ENCODE data around the gene WHRN. TPM values are rescaled to one million over a fixed set of nuclear protein-coding genes. Genes with fewer than 3 reads are reported as not detected.

Gene WHRN
- total RNA-seq, 1 donor from 2014 or later, result 1.1 TPM

- Histone ChIP-seq H3K36me3 (no peaks in the 10 kb centered on the region), H3K9ac (no peak overlapping the region), H3K9me3 (ENCODE audit: low read depth) (no peaks in the 10 kb centered on the region), H3K4me3 (no peak overlapping the region), H3F3A (ENCODE audit: low read depth) (no peaks in the 10 kb centered on the region), H3K4me2 (no peak overlapping the region), H3K27ac (no peak overlapping the region), H3K4me1 (no peaks in the 10 kb centered on the region), H4K20me1 (ENCODE audit: low read depth) (no peaks in the 10 kb centered on the region), H3K27me3 (peaks cover 3% of the 10 kb centered on the region), H3K79me2 (ENCODE audit: low read depth) (no peaks in the 10 kb centered on the region), H2AFZ (replicated peaks) (no peak overlapping the region)
- Mint-ChIP-seq H3K27ac (no peak overlapping the region), H3K4me3 (no peak overlapping the region), H3K4me1 (no peaks in the 10 kb centered on the region), H3K36me3 (no peaks in the 10 kb centered on the region), H3K27me3 (ENCODE audit: insufficient read depth, low read depth) (peaks cover 4% of the 10 kb centered on the region), H3K9me3 (no peaks in the 10 kb centered on the region)
- DNase-seq (ENCODE audit: low spot score), result no peak
- TF ChIP-seq CTCF (IDR thresholded peaks at IDR 0.05) (no peak), EZH2phosphoT487 (IDR thresholded peaks at IDR 0.05) (no peak)
Measured at GRCh38 chr9:114529285-114529684, 24.0 kb upstream of the WHRN start.

- no peaks in the 10 kb centered on the region for H3K9me3 Mint-ChIP-seq
- no peaks in the 10 kb centered on the region for H3K36me3 Mint-ChIP-seq
- no peaks in the 10 kb centered on the region for H3K9me3 ChIP-seq (ENCODE audit: low read depth)
- H3K4me1 ChIP-seq, result peaks cover 6% of the 10 kb centered on the region
- no peak for DNase-seq (ENCODE audit: low spot score)
- H3K27me3 Mint-ChIP-seq (ENCODE audit: insufficient read depth, low read depth), result peaks cover 5% of the 10 kb centered on the region
- no peak for TF ChIP-seq CTCF (IDR thresholded peaks at IDR 0.05)
- TF ChIP-seq EZH2 (IDR thresholded peaks at IDR 0.05), result no peak
- TF ChIP-seq EZH2phosphoT487 (IDR thresholded peaks at IDR 0.05), result no peak
- H4K20me1 ChIP-seq (ENCODE audit: low read depth), result no peaks in the 10 kb centered on the region
- no peak overlapping the region for H3K27ac ChIP-seq
- no peaks in the 10 kb centered on the region for H3K79me2 ChIP-seq (ENCODE audit: low read depth)
- no peak overlapping the region for H3K9ac ChIP-seq
- H3K4me3 ChIP-seq, result no peak overlapping the region
- no peaks in the 10 kb centered on the region for H3F3A ChIP-seq (ENCODE audit: low read depth)
- peaks cover 7% of the 10 kb centered on the region for H3K4me1 Mint-ChIP-seq
- H3K27ac Mint-ChIP-seq, result no peak overlapping the region
- no peaks in the 10 kb centered on the region for H3K36me3 ChIP-seq
- H3K27me3 ChIP-seq, result peaks cover 3% of the 10 kb centered on the region
- no peak overlapping the region for H3K4me2 ChIP-seq
- H3K4me3 Mint-ChIP-seq, result no peak overlapping the region
- H2AFZ ChIP-seq (replicated peaks), result no peak overlapping the region
Measured at GRCh38 chr9:114526807-114527206, 21.5 kb upstream of the WHRN start.

GRCh38 chr9:114525513-114525912 is 20.2 kb upstream of the WHRN start:
- Mint-ChIP-seq H3K36me3 (no peaks in the 10 kb centered on the region), H3K27me3 (ENCODE audit: insufficient read depth, low read depth) (peaks cover 8% of the 10 kb centered on the region), H3K9me3 (no peaks in the 10 kb centered on the region), H3K4me3 (no peak overlapping the region), H3K27ac (no peak overlapping the region), H3K4me1 (peaks cover 7% of the 10 kb centered on the region)
- TF ChIP-seq EZH2 (IDR thresholded peaks at IDR 0.05) (no peak), CTCF (IDR thresholded peaks at IDR 0.05) (no peak), EZH2phosphoT487 (IDR thresholded peaks at IDR 0.05) (no peak)
- H4K20me1 ChIP-seq (ENCODE audit: low read depth), result no peaks in the 10 kb centered on the region
- H3K27me3 ChIP-seq, result peaks cover 3% of the 10 kb centered on the region
- H3K4me1 ChIP-seq, result peaks cover 6% of the 10 kb centered on the region
- no peaks in the 10 kb centered on the region for H3K79me2 ChIP-seq (ENCODE audit: low read depth)
- no peaks in the 10 kb centered on the region for H3K36me3 ChIP-seq
- no peaks in the 10 kb centered on the region for H3F3A ChIP-seq (ENCODE audit: low read depth)
- DNase-seq (ENCODE audit: low spot score), result no peak
- H3K9me3 ChIP-seq (ENCODE audit: low read depth), result no peaks in the 10 kb centered on the region
- H3K4me2 ChIP-seq, result no peak overlapping the region
- no peak overlapping the region for H3K27ac ChIP-seq
- no peak overlapping the region for H2AFZ ChIP-seq (replicated peaks)
- H3K9ac ChIP-seq, result no peak overlapping the region
- H3K4me3 ChIP-seq, result no peak overlapping the region
